GM12891 (cell line): ENCODE results near the gene PIGU.

Experiments
- POLR2A ChIP-seq: IDR thresholded peaks from 2 replicates; pipeline ENCODE4 v1.6.1; 2011; ENCODE audit warnings: low read depth, low read length, control low read depth
- POLR2AphosphoS5 ChIP-seq: IDR thresholded peaks from 2 replicates; pipeline ENCODE4 v1.6.1; 2011; ENCODE audit warnings: low read depth, low read length, control low read depth
- SPI1 ChIP-seq: IDR thresholded peaks from 2 replicates; pipeline ENCODE4 v1.6.1; 2011; ENCODE audit warnings: low read depth, low read length, control low read depth
- TAF1 ChIP-seq: IDR thresholded peaks from 2 replicates; pipeline ENCODE4 v1.6.1; 2011; ENCODE audit warnings: low read depth, low read length, control low read depth

GRCh38 chr20:34547844-34548613 lies 128.9 kb downstream of the PIGU start:
- TF ChIP-seq POLR2A (no peak), SPI1 (no peak), POLR2AphosphoS5 (no peak), TAF1 (no peak)
